ENCODE data around the gene ANKRD39.
"Not testable (repeated sequence)": the region's sequence is repeated elsewhere in the genome, so short reads cannot be mapped to it uniquely, and the experiment has no call there.

ANKRD39 gene

GRCh38 chr2:96870626-96871255 is 12.9 kb upstream of the ANKRD39 start:
- peak in 1 of 2 donors; percentile 44 for DNase-seq (ENCODE audit: low read depth in 2 of 2)

GRCh38 chr2:96869822-96870625 is 12.2 kb upstream of the ANKRD39 start, which contains the start of gene SEMA4C:
SEMA4C (minus strand) TSS chr2:96870080; CDS start chr2:96867886, 2,194 bp downstream.
- peak; percentile 32 to 54 for DNase-seq (ENCODE audit: low read depth in 2 of 2)

- no peak for DNase-seq (ENCODE audit: low read depth in 2 of 2)
Observed at GRCh38 chr2:96869281-96869821, 11.5 kb upstream of the ANKRD39 start.

DNA sequence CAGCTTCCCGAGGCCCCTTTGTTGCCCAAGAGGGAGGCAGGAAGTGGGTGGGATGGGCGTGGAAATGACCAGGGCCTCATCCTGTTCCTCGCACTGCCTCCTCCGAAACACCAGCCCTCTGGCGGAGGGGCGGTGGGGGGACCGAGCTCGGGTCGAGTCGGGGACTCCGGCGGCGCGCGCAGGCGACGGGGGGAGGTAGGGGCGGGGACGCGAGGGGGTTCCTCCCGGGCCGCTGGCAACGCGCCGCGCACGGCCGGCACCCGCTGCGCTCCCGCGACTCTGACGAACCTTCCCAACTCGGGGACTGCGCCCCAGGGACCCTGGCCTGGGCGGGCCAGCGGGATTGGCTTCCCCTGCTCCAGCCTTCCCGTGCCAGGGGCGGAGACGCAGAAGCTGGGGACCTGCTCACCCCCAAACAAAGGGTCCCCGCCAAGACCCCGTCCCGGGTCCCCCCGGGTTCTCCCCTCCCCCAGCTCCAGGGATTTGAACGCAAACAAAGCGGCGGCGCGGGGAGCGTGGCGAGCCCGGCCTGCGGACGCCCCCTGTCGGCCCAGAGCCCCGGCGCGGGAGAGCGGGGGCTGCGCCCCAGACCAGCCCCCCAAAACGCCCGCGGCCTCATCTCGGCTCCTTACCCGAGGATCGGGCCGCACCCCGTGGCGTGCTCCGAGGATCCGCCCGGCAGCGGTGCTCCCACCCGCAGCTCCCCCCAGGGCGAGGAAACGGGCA is 10.9 kb upstream of the ANKRD39 start:
- peak; percentile 30 to 51 for DNase-seq (ENCODE audit: low read depth in 2 of 2)

- DNase-seq (ENCODE audit: low read depth in 2 of 2) = no peak
Observed at GRCh38 chr2:96867756-96868554, 10.1 kb upstream of the ANKRD39 start.

DNA sequence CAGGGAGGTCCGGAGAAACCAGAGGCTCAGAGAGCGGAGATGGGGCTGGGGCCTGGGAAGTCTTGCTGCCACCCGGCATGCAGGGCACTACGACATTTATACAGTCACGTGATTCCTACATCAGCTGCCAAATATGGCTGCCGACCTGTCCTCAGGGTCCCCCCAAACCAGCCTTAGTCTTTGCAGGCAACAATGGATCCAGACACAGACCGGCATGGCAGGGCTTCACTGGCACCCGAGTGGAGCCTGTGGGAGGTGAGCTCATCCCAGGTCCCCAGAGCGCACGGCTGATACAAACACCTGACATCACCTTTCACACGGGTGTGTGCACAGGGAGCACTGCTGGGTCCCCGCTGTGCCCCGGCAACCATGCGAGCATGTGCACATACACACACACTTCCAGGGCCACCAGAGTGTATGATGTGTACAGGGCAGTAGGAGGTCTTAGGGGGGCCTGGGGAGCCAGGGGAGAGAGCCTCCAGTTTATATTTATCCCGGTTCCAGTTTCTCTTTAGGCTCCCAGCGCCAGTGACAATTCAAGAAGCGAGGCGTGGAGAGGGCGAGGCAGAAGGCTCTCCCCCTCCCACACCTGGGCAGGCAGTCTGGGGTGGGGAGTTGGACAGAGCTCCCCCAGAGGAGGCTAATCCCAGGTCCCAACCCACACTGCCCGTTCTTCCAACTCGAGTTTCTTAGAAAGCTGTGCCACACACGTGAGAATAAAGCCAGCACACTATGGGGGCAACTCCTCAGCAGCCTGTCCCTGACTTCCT is 9.4 kb upstream of the ANKRD39 start:
- DNase-seq (ENCODE audit: low read depth in 2 of 2) = no peak

DNA sequence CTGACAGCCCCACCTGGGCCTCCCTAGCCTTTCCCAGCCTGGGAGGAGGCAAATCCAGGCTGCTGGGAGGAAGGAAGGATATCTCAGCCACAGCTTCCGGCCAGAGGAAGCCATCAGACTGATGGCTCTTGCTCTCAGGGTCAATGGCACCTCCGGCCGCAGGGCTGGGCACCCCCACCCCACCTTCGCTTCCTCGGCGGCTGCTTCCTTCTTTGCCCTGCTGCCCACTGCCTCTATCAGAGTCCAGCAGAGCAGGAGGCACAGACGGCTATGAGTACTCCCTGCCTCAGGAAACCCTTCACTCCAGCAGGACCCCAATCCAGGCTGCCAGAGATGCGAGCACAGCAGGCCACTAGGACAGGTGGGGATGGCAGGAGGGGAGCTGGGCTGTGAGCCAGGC is 8.8 kb upstream of the ANKRD39 start:
- DNase-seq (ENCODE audit: low read depth in 2 of 2) = no peak

DNA sequence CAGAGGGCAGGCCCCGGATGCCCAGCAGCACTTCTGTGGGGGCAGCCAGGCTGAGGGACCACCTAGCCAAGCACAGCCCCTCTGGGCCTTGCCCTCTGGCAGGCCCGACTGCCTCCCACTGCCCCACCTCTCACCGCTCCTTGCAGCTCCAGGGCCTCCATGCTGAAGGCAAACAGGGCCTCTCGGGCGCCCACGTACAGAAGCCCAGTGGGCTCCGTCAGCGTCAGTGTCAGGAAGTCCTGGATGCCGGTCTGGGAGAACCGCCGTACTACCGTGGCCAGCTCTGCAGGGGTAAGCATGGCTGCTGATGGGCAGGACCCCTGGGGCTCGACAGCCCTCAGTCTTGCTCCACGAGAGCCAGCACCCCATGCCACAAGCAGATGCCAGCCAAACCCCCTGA is 8.3 kb upstream of the ANKRD39 start:
- no peak for DNase-seq (ENCODE audit: low read depth in 2 of 2)

- no peak for DNase-seq (ENCODE audit: low read depth in 2 of 2)
Observed at GRCh38 chr2:96865654-96866053, 7.8 kb upstream of the ANKRD39 start.

DNA sequence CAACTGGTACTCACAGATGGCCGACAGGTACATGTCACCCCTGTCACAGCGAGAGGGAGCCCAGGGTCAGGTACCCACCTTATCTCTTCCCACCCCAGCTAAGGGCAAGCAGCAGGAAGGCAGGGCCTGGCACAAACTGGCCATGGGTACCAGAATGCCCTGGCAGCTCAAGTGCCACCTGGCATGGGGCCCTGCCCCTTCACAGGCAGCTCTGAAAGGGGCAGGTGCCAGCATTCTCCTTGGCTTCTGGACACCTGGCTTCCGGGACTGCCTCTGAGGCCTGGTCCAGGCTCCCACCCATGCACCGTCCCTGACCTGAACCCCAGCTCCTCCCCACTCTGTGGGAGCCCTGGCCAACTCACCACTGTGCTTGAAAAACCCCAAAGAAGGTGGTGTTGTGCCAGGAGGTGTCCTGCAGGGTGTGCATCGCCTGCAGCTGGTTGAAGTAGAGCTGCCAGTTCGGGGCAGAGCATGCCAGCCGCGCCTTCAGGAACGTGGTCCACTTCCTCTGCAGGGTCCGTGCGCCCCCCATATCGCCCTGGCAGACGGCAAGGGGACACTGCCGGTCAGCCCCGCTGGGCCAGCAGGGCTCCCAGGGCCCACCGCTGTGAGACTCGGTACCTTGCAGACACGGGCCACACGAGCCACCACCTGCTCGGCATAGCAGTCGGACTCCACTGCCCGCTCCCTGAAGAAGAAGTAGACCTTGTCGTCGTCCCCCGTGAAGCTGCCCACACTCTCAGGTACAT is 6.7 kb upstream of the ANKRD39 start:
- DNase-seq (ENCODE audit: low read depth in 2 of 2) = no peak

GRCh38 chr2:96863575-96864342 is 5.9 kb upstream of the ANKRD39 start:
- no peak for DNase-seq (ENCODE audit: low read depth in 2 of 2)

GRCh38 chr2:96863056-96863455 is 5.2 kb upstream of the ANKRD39 start:
- not testable (repeated sequence) for DNase-seq (ENCODE audit: low read depth in 2 of 2)

GRCh38 chr2:96861074-96861473 is 3.3 kb upstream of the ANKRD39 start:
- DNase-seq (ENCODE audit: low read depth in 2 of 2) = no peak

- DNase-seq (ENCODE audit: low read depth in 2 of 2) = peak; percentile 30 to 44
Observed at GRCh38 chr2:96860065-96861029, 2.5 kb upstream of the ANKRD39 start.

DNA sequence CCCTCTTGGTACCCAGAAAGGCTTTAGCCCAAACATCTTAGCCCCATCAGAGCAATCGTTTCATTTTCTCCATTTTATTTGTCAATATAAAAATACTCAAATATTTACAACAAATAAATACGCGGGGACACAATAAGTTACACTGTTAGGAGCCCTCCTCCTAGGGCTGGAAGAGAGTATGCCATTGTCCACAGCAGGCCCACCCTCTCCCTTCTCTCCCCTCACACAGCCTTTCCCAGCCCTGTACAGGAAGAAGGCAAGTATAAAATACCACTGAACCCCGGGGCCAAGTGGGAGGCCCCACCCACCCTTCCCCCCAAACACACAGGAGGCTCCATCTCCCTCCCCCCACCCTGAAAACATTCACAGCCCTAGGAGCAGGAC is 1.9 kb upstream of the ANKRD39 start:
- no peak for DNase-seq (ENCODE audit: low read depth in 2 of 2)

- DNase-seq (ENCODE audit: low read depth in 2 of 2) = no peak
Observed at GRCh38 chr2:96859099-96859649, 1.4 kb upstream of the ANKRD39 start.

- DNase-seq (ENCODE audit: low read depth in 2 of 2) = no peak
Observed at GRCh38 chr2:96856776-96857666, 795 bp downstream of the ANKRD39 start.
